DLD1 (cell line): ENCODE data around the gene FTO.

Experiments used
- in situ Hi-C: cut with HindIII; loops from 2 replicates; pipeline ENCODE4 v1.10.0; 2017; ENCODE audit warnings: low sequenced_read_pairs

The FTO gene

DNA sequence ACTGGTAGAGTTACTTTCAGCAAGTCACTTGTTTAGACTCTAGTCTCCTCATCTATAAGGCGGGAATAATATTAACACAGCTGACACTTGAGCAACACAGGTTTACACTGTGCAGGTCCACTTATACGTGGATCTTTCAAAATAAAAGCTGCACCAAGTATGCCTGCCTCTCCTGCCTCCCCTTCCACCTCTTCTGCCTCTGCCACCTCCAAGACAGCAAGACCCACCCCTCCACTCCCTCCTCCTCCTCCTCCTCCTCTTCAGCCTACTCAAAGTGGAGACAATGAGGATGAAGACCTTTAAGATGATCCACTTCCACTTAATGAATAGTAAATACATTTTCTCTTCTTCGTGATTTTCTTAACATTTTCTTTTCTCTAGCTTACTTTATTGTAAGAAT lies 285.6 kb downstream of the FTO start:
- in situ Hi-C loops: no loop called here

DNA sequence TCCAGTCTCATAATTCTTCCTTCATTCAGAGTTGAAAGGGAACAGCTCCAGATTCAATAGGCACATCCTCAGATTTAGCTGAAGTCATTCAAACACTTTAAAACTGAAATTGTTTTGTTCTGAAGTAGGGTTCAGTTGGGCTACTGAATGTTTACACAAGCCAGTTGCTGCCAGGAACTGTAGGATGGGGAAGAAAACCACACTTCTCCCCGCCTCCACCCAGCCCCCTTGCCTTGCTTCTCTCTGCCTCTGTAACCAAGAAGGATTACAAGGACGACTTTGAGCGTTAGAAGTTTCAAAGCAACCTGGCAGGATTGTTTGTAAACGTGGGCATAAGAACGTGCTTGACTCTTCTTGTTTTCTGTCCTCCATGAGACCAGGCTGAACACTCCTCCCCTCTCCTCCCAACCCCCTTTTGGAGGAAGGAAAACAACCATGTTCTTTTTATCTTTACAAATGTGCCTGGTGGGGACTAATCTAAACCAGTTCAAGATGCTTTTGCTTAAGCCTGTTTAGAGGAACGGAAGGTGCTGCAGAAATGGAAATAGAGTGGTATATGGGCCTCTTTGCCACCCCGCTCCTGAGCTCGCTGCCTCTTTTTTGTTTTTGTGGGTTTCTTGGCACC lies 287.9 kb downstream of the FTO start:
- in situ Hi-C loops: no loop called here

DNA sequence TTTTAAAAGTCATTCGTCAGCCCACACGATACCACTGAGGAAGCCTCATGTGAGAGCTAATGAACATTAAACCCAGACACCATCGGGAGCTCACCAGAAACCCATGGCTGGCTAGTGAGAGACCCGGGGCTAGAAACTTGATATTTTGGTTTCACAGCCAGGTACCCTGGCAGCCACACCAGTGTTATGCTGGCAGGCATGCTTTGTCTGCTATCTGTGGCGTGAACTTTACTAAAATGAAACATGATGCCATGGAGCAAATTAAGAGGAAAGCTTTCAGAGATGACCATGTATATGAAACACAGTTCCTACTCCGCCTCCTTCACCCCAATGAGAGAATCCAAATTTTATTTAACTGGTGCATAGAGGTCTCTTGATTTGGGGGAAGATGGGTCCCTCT lies 291.4 kb downstream of the FTO start:
- in situ Hi-C loops: no loop called here

DNA sequence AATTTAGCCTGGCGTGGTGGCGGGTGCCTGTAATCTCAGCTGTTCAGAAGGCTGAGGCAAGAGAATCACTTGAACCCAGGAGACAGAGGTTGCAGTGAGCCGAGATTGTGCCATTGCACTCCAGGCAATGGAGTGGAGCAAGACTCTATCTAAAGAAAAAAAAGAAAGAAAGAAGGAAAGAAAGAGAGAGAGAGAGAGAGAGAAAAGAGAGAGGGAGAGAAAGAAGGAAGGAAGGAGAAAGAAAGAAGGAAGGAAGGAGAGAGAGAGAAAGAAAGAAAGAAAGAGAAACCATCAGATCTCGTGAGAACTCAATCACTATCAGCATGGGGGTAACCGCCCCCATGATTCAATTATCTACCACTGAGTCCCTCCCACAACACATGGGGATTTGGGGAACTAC lies 293.0 kb downstream of the FTO start:
- in situ Hi-C loops: no loop called here

DNA sequence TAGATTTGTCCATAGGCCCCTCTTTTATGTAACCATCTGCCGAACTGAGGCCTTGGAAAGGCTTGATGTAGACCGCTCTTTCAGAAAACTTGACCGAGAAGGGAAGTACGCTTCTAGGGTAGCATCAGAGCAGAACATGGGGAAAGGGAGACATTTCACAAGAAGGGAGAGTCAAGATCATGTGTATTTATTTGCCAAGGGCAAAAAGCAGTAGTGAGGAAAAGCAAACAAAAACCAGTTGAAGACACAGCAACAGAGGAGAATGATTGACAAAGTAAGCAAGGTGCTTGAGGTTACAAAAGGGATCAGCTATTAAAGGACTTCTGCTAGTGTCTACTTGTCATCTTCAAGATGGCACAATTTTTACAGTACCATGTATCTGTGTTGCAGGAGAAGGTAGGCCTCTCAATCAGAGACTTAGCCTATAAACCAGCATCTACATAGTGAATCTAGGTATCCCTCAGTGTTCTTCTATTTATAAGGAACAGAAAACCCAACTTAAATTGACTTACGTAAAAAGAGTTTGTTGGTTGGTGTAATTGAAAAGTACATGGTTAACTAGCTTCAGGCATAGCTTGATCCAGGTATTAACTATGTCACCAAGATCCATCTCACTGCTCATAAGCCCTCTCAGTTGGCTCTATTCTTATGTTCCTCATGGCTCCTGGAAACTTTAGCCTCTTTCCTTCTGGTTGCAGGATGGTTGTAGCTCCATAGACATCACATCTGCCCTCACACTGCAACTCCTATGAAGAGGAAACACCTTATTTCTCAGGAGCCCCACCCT lies 294.3 kb downstream of the FTO start:
- in situ Hi-C loops: no loop called here

DNA sequence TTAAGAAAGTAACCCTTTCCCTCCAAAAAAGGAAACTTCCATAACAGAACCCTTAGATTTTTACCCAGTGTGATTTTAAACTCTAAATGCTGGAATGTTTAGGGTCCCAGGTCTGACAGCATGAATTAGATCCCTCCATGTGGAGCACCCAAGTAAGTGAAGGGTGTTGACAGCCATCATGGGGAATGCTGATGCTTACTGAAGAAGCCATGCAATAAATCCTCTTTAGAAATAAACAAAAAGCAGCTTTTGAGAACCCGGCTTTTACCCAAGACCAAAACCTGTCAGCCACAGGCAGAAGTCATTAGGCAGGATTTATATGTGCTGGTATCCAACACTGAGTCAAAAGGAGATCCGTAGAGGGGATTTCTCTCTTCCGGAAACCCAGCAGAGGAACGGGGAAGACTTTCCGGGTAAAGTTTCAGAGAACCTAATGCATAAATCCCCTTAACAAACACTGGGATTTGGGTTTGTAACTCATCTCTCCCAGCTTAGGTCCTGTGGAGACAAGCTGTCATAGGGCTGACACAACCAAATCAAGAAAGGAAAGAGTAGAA lies 295.1 kb downstream of the FTO start:
- in situ Hi-C loops: no loop called here

DNA sequence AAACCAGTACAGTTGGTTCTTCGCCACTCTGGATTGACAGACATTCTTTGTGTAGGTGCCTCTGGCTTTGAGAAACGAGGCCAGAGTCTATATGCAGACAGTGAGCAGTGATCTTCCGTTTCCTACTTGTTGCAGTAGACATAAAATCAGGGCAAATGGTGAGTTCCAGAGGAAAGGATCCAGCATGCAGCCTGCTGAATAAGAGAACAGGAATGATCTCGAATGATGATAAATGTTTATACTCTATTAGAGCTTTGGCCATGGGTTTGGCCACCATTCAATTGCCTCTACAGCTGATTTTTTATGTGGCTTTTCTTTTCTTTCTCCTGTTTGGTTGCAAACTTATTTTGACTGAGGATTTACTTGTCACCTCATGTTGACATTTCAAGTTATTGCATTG lies 295.9 kb downstream of the FTO start:
- in situ Hi-C loops: no loop called here

DNA sequence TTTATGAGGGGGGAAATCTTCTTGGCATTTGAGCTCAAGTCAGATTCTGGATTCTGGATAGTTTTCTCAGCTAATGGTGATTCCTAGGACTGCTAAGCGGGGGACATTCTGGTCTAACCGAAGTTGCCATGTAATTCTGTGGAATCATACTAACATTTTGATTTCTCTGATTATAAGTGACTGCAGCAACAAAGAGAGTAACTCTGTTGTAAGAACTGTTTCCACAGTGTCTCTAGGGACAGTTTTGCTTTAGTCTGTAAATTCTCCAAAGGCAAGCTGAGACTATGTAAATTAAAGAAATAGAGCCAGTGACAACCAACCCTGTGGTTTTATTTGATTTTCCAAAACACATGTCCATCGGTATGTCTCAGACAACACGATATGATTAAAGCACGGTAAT lies 296.4 kb downstream of the FTO start:
- in situ Hi-C loops: no loop called here

DNA sequence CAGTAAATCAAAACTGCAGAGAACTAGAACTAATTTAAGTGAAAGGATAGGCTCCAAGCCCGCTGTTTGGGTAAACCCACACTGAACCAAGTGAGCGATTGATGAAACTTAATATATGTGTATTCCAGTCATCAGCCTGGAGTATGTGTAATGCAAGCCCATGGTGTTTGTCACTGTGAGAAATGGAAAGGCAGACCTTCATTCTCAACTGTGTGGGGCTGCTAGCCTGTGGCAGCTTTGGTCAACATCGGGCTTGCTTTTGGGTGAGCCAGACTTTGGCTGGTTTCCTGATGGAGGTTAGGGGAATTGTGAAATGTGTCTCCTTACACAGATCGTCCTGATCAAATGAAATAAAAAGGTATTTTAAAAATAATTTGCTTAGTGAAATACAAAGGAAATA lies 302.7 kb downstream of the FTO start:
- in situ Hi-C loops: no loop called here

DNA sequence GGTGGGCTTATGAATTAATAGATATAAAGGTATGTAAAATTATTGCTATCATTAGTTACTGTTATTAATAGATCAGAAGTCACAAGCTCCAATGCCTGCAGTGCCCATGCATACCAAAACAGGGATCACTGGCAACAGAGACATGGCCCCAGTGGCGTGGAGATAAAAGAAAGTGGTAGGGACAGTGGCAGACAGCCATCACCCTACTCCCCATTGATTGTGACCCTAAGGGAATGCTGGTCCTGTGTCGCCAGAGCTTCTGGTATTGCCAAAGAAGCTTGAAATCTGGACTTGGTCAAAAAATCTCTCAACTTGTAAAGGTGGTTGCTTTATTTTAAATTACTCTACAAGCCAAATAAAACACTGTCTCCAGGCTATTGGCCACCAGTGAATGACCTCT lies 303.5 kb downstream of the FTO start:
- in situ Hi-C loops: no loop called here

DNA sequence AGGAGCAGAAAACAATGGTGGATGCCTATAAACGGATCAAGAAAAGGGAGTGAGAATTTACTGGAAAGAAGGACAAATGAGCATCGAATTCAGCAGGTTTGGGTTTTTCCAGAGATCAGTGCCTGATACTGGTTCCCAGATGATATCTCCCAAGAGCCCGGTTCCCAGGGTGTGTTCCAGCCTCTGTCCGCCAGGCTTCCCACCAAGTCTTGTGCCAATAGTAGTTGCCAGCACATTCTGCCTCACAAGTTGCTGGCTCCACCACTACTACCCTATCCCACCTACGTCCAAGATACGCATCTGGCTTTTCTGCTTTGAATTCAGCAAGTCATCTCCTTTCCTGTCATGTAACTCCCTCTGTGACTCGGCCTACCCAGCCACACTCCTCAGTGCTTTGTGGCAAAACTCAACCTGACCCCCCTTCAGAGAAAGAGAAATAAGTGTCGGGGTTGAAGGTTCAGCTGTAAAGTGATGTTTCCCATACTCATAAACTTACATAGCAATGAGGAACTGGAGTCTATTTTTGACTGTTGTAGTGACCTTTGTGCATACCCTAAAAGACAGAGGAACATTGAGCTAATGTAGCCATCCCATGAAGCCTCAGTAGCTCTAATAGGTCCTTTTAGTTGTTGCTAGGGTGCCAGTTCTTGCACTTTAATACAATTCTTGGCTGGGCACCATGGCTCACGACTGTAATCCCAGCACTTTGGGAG lies 305.7 kb downstream of the FTO start:
- in situ Hi-C loops: no loop called here

DNA sequence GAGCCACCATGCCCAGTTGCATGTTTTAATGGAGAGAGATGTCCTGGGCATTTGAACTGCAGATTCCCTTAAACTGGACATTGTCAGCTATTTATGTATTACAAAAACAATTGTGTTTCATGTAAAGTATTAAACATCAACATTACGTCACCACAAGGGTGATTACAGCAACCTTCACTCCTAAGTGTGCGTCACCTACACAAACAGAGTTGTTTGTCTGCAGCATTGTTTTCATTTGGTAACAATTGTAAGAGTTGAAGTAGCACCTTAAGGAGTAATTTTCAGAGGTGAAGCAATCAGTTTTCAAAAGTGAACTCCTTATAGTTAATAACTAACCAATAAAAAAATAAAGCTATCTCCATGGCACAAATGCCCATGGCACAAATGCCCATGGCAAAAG lies 311.2 kb downstream of the FTO start:
- in situ Hi-C loops: no loop called here

DNA sequence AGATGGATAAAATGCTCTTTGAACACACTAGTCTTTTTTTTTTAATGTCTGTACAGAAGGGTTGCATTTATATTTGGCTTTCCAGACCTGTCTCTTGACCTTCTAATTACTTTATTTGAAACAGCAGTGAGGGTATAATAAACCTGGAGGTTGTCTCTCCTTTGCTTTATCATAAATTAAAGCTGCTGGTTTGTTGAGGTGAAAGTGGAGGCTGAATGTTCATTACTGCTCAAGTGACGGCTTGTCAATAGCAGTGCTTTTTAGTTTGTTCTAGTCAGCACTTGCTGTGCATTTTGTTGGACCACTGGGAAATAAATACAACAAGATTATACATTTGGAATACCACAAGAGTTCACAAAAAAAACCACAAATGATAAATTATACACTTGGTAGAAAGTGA lies 318.4 kb downstream of the FTO start:
- in situ Hi-C loops: no loop called here

DNA sequence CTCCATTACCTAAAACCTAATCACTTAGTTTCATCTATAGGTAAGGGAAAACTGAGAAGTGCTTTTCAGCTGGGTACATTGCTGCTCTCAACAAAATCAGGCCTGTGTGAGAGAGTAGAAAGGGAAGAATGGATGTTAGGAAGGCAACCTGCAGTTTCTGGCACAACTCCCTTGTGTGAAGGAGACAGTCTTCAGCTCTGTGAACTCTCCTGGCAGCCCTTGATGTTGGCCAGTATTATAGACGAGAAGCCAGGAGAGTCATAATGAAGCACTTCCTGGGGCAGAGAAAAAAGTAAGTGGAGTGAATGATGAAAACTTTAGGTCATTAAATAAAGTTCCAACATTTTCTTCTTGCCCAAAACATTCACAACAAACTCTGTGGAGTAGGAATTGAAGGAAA lies 322.5 kb downstream of the FTO start:
- in situ Hi-C loops: no loop called here

DNA sequence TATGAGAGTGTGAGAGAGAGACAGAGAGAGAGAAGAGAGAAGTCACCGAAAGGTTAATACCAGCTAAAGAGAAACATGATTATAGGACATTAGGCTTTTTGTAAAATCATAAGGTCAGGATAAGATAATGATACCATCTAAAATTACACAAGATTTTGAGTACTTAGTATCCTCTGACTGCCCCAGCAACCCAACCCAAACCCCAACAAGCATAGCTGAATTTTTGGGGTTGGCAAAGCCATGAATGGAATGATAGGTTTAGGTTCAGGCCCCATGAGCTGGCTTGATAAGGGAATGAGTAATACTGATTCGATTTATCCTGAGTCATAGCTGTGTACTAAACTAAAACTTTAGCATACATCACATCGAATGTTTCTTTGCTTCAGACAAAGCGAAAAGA lies 323.1 kb downstream of the FTO start:
- in situ Hi-C loops: no loop called here

DNA sequence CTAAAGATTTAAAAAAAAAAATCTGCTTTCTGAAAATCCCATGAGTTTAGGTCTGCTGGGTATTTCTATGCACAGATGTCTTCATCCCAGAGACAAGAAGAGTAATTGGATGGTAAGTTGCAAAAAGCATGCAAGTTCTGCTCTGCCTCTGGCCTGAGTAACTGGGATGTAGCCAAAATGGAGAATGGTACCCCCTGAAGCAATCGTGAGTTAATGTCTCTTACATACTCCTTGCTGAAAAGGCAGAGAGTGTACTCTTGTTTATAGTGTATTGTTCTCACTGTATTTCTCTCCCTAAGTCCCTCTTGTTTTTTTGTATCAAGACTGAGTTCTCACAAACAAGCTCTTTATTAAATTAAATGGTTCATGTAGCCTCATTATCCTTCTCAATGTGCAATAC lies 323.6 kb downstream of the FTO start:
- in situ Hi-C loops: no loop called here

DNA sequence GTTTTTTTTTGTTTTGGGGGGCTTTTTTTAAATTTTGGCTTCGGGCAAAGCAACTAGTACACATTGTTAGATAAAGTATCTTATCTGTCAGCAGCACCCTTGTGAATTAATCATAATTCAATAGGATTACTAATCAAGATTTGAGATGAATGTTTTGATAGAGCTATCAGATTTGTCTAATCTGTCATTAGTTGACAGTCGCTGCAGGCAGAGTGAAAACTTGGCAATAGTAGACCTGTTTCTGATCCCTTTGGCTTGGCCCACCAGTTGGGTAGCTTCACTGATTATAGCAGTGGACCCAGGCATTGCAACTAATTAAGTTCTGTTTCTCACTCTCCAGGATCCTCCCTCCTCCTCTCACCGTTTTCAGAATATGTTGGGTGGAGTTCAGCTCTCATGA lies 324.0 kb downstream of the FTO start:
- in situ Hi-C loops: no loop called here

DNA sequence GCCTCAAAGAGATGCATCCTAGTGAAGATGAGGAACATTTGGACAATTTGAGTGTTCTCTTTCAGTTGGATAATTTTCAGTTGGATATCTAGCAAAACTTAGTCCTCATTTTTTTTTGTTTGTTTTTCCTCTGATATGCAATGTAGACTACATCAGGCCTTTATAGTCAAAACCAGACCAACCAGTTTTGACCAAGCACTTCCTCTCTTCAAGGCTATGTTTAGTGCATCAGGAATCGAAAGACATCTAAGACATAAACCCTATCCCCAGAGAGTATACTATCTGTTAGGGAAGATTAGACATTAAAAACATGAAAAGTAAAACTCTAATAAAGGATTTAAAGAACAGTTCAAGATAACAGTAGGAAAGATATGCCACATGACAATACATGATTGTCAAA lies 326.5 kb downstream of the FTO start:
- in situ Hi-C loops: no loop called here

DNA sequence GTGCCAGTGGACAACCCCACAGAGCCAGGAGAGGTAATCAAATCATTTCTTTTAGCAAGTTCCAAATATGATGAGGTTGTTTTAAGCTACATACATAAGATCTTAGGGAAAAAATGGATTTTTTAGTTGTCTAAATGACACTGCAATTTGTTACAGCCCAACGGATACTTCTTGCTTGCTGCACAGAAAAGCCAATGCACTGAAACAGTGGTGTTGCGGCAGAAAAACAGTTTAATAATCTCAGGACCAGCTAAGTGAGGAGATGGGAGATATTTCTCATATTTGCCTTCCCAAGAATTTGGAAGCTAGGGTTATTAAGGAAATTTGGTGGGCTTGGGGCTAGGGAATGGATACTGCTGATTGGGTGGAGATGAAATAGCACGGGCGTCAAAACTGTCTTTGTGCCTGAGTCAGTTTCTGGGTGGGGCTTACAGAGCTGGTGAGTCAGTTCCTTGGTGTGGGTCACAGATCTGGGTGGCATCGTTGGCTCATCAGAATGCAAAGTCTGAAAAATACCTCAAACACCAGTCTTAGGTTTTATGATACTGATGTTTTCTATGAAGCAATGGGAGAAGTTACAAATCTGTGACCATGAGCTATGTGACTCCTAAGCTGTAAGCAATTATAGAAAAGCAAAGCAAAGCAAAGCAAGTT lies 327.3 kb downstream of the FTO start:
- in situ Hi-C loops: no loop called here

DNA sequence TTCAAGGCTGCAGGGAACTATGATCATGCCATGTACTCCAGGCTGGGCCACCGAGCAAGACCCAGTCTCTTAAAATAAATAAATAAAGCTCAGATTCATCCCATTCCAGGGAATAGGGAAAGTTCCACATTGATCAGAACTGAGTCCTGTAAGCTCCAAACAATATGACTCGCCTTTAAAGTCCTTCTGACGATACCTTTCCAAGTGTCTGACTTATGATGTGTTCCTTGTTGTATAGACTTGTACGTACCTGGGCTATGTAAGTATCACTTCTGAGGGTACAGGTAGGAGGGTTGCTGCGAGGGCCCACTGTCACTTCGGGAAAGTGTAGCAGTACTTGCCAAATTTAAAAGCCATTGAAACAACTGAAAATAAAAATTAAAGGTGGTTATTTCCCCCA lies 329.8 kb downstream of the FTO start:
- in situ Hi-C loops: no loop called here

DNA sequence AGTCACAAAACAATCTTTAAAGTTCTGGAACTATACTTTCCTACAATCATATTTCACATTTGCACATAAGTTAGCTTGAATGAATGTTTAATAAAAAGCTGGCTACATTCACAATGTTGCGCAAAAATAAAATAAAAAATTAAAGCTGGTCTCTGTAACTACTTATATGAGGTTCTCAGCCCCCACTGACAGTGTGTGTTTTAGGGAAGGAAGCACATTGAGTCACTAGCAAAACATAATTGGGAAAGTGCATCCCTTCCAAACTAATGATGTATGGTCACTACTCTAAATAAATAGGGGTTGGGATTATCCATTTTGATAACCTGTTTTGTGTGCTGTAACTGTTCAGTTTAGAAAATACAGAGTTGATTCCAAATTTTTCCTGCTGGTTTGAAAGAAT lies 330.7 kb downstream of the FTO start:
- in situ Hi-C loops: no loop called here
